ENCODE data around the gene COL5A1. TPM values are rescaled to one million over a fixed set of nuclear protein-coding genes. Genes with fewer than 3 reads are reported as not detected.
A peak's percentile ranks its signal among the peaks of the same experiment; 100 is the strongest.

The COL5A1 gene
- total RNA-seq, 2 donors from 2014 or later: 127 to 129 TPM

DNA sequence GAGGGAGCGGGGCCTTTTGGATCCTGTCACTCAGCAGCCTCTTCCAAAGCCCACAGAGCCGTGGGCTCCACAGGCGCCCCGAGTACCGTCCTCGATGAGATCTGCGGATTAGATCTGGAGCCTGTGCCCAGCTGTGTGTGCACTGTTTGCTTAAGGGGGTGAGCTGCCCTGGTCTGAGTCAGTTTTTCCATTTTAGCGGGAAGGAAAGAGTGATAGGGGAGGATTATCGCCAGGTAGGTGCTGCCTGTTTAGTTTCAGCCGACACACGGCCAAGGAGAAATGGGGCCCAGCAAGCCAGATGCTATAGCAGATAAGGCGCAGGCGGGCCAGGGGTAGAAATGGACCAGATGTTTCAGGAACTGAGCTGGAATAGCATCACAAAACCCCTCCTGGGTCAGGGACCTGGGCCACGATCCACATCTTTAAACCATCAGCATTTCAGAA, 18.1 kb downstream of the COL5A1 start:
- Histone ChIP-seq H3K4me1 (ENCODE audit: control insufficient read depth in 1 of 2, low read depth in 2 of 2) (peaks cover 48 to 85% of the 10 kb centered on the region in 2 donors), H3K4me3 (no peak overlapping the region), H3K36me3 (no peaks in the 10 kb centered on the region), H3K9me3 (no peaks in the 10 kb centered on the region), H3K27ac (peak overlapping the region; percentile 83 to 88), H3K27me3 (replicated peaks; ENCODE audit: insufficient read depth) (no peaks in the 10 kb centered on the region)
- DNase-seq (ENCODE audit: low spot score) (no peak), ATAC-seq (ENCODE audit: insufficient number of reproducible peaks, low FRiP score, low read depth) (no peak)
- TF ChIP-seq, protein P1, sequence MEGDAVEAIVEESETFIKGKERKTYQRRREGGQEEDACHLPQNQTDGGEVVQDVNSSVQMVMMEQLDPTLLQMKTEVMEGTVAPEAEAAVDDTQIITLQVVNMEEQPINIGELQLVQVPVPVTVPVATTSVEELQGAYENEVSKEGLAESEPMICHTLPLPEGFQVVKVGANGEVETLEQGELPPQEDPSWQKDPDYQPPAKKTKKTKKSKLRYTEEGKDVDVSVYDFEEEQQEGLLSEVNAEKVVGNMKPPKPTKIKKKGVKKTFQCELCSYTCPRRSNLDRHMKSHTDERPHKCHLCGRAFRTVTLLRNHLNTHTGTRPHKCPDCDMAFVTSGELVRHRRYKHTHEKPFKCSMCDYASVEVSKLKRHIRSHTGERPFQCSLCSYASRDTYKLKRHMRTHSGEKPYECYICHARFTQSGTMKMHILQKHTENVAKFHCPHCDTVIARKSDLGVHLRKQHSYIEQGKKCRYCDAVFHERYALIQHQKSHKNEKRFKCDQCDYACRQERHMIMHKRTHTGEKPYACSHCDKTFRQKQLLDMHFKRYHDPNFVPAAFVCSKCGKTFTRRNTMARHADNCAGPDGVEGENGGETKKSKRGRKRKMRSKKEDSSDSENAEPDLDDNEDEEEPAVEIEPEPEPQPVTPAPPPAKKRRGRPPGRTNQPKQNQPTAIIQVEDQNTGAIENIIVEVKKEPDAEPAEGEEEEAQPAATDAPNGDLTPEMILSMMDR (IDR thresholded peaks at IDR 0.05): no peak

DNA sequence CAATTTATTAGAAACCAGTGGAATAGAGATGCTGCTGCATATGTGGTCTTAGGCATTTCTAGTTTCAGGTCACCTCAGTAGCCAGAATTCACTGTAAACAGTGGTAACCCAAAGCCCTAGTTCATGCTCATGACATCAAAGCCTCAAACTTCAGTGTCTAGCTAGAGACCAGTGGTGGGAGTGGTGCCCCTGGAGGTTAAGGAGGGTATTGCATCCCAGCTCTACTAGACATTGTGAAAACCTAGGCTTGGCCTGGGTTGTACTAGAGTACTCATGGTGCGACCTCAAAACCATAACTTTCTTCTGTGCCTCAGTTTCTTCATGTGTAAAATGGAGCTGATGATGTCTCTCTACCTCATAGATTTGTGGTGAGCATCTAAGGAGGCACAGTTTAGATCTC, 18.8 kb downstream of the COL5A1 start:
- Histone ChIP-seq H3K27me3 (replicated peaks; ENCODE audit: insufficient read depth) (no peaks in the 10 kb centered on the region), H3K4me1 (ENCODE audit: control insufficient read depth in 1 of 2, low read depth in 2 of 2) (peaks cover 48 to 81% of the 10 kb centered on the region in 2 donors), H3K27ac (peak overlapping the region; percentile 83 to 88), H3K9me3 (no peaks in the 10 kb centered on the region), H3K36me3 (no peaks in the 10 kb centered on the region), H3K4me3 (no peak overlapping the region)
- no peak for DNase-seq (ENCODE audit: low spot score)
- TF ChIP-seq, protein P1 (IDR thresholded peaks at IDR 0.05): peak; percentile 54
- ATAC-seq (ENCODE audit: insufficient number of reproducible peaks, low FRiP score, low read depth): no peak

DNA sequence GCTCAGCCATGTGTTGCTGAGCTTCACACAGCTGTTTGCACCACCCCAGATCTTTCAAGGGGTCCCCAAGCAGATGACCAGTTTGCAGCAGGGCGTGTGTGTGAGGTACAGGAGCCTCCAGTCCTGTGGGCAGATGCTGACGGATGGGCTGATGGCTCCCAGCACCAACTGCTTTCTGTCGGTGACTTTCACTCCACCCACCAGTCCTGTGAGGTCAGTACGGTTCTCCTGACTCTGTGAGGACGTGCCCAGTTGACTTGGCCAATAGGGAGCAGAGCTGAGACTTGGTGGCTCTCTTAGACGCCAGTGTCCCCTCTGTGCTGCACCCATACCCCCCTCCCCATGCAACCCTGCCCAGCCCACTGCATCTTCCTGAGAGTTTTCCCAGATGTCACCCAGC, 19.7 kb downstream of the COL5A1 start:
- Histone ChIP-seq H3K9me3 (no peaks in the 10 kb centered on the region), H3K36me3 (no peaks in the 10 kb centered on the region), H3K27ac (peak overlapping the region; percentile 83 to 88), H3K4me1 (ENCODE audit: control insufficient read depth in 1 of 2, low read depth in 2 of 2) (peaks cover 48 to 72% of the 10 kb centered on the region in 2 donors), H3K27me3 (replicated peaks; ENCODE audit: insufficient read depth) (no peaks in the 10 kb centered on the region), H3K4me3 (no peak overlapping the region)
- no peak for DNase-seq (ENCODE audit: low spot score)
- no peak for ATAC-seq (ENCODE audit: insufficient number of reproducible peaks, low FRiP score, low read depth)
- TF ChIP-seq, protein P1 (IDR thresholded peaks at IDR 0.05): no peak

DNA sequence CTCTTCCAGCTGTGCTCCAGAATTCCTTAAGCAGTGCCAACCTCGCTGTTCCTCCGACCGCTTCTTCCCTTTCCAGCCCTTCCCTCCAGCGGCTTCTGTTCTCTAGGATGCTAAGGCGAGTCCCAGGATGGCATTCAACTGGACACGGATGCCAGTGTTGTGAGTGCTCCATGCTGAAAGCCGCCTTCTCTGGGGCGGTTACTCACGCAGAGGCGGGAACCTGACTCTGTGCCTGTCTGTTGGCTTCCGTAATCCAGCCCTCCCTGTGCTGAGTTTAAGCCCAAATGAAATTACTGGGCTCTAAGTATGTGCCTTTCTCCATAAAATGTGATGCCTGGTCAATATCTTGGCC, 20.2 kb downstream of the COL5A1 start:
- TF ChIP-seq, protein P1 (IDR thresholded peaks at IDR 0.05): no peak
- H3K4me3 ChIP-seq: no peak overlapping the region
- H3K9me3 ChIP-seq: no peaks in the 10 kb centered on the region
- peak; percentile 41 for DNase-seq (ENCODE audit: low spot score)
- peak overlapping the region; percentile 83 to 88 for H3K27ac ChIP-seq
- H3K27me3 ChIP-seq (replicated peaks; ENCODE audit: insufficient read depth): no peaks in the 10 kb centered on the region
- peaks cover 48 to 73% of the 10 kb centered on the region in 2 donors for H3K4me1 ChIP-seq (ENCODE audit: control insufficient read depth in 1 of 2, low read depth in 2 of 2)
- H3K36me3 ChIP-seq: no peaks in the 10 kb centered on the region
- peak; percentile 76 for ATAC-seq (ENCODE audit: insufficient number of reproducible peaks, low FRiP score, low read depth)

DNA sequence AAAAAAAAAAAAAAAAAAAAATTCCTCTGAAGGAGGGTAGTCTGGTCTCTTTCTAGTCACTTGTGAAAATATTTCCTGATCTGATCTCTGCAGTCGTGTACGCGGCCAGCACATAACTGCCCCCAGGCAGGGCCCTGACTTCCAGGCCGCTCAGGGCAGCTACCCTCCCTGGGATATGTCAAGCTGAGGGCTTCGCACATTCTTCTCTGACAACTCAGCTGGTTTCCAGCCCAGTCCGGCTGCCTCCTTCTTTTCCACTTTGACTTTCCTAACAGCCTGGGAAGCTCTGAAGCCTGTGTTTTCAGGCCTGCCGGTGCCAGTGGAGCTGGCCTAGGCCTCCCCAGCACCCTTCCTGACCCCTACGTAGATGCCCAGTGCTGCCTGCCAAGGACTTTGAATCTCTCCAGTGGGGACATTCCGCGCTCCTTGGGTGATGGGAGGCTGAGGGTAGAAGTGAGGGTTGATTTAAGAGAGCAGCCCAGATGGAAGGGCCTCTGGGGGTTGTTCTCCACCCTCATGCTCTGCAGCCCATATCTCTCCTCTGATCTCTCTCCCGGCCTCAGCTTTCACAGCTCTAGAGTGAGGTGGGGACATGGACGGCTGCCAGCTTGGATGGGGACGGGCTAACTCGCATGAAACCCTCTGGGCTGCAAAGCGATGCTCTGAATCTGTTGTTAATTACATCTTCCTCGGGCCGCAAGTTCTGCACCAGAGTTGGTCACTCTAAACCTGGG, 20.7 kb downstream of the COL5A1 start:
- Histone ChIP-seq H3K4me3 (peak overlapping the region; percentile 25), H3K27ac (peak overlapping the region; percentile 83 to 88), H3K9me3 (no peaks in the 10 kb centered on the region), H3K4me1 (ENCODE audit: control insufficient read depth in 1 of 2, low read depth in 2 of 2) (peaks cover 48 to 78% of the 10 kb centered on the region in 2 donors), H3K36me3 (no peaks in the 10 kb centered on the region), H3K27me3 (replicated peaks; ENCODE audit: insufficient read depth) (no peaks in the 10 kb centered on the region)
- DNase-seq (ENCODE audit: low spot score): peak; percentile 37
- TF ChIP-seq, protein P1 (IDR thresholded peaks at IDR 0.05): no peak
- ATAC-seq (ENCODE audit: insufficient number of reproducible peaks, low FRiP score, low read depth): peak; percentile 51
